K562 (cell line): Measurements from ENCODE around the gene FUT2. TPM values are rescaled to one million over a fixed set of nuclear protein-coding genes. Genes with fewer than 3 reads are reported as not detected.

Source experiments
- ATAC-seq: fragments of 200-7000 bp; cut with Tn5 transposase; 3 replicates; pipeline ENCODE4 v1.9.1; 2020; ENCODE audit warnings: moderate library complexity
- BruUV-seq: library from RNA; stranded (reverse); fragments of 400-500 nt; replicated peaks from 2 replicates; lab custom pipeline; 2021; lab: Mats Ljungman, UMichigan
- CTCF ChIA-PET: fragments of 300-600 bp; formaldehyde crosslinking; extraction: SDS; loops from one replicate; lab custom pipeline; 2021; ENCODE audit warnings: low intra/inter-chr PET ratio; lab: Yijun Ruan, JAX
- POLR2A ChIA-PET: fragments of 300-600, 350-650 bp; sonication (Branson Sonifier 250); formaldehyde crosslinking; extraction: SDS; loops from one replicate; lab custom pipeline; 2021; ENCODE audit warnings: antibody characterized with exemption, inconsistent platforms; lab: Yijun Ruan, JAX
- DNase-seq, 4 experiments: peaks; one replicate each; pipeline versions ENCODE4 v3.0.0 to v3.0.0-alpha.2; 2011 to 2018; ENCODE audit warnings: low spot score in 3 of 4, mixed read lengths in 3 of 4; ENCODE audit errors: extremely low read depth in 1 of 4
- FAIRE-seq: peaks from 2 replicates; lab custom pipeline; 2011; peaks lifted over from hg19 to GRCh38; lab: Jason Lieb, UNC
- H2AFZ ChIP-seq: 2 replicates; pipeline ENCODE4 v1.6.0; 2011; ENCODE audit warnings: low read depth, low read length, control low read depth, inconsistent platforms
- H3K27ac ChIP-seq: fragments of 200-600 bp; 3 replicates; pipeline ENCODE4 v1.8.0; 2011; ENCODE audit warnings: low read depth, mild to moderate bottlenecking, control low read depth, inconsistent platforms, low read length, moderate library complexity, mixed read lengths; ENCODE audit errors: extremely low read depth
- H3K27me3 ChIP-seq, 2 experiments: fragments of 300-600 bp in 1 of 2; 2 replicates in 1 of 2; 3 replicates in 1 of 2; pipeline versions ENCODE4 v1.6.0 to v1.8.0; 2011; ENCODE audit warnings: inconsistent platforms in 2 of 2, low read length in 2 of 2, mild to moderate bottlenecking in 1 of 2, mixed read lengths in 1 of 2, moderate library complexity in 1 of 2; ENCODE audit not compliant: control insufficient read depth in 2 of 2, insufficient read depth in 2 of 2
- H3K36me3 ChIP-seq: fragments of 300-600 bp; 3 replicates; pipeline ENCODE4 v1.8.0; 2011; ENCODE audit warnings: mild to moderate bottlenecking, low read length, inconsistent platforms; ENCODE audit not compliant: control insufficient read depth, insufficient read depth
- H3K4me1 ChIP-seq, 2 experiments: fragments of 200-600 bp in 1 of 2; replicated peaks in 1 of 2; 2 replicates in 1 of 2; 3 replicates in 1 of 2; pipeline versions ENCODE4 v1.5.1 to v1.8.0; 2011; ENCODE audit warnings: inconsistent platforms in 2 of 2, low read length in 2 of 2, mild to moderate bottlenecking in 1 of 2, mixed read lengths in 1 of 2, moderate library complexity in 1 of 2; ENCODE audit not compliant: control insufficient read depth in 2 of 2, insufficient read depth in 2 of 2
- H3K4me2 ChIP-seq: 2 replicates; pipeline ENCODE4 v1.6.1; 2011; ENCODE audit warnings: low read length, control low read depth, inconsistent platforms, mixed read lengths; ENCODE audit not compliant: insufficient read depth
- H3K4me3 ChIP-seq: fragments of 200-600 bp; sonication (generic), shearing (Covaris generic); 2 replicates; pipeline ENCODE4 v1.5.1; 2016; ENCODE audit warnings: control low read depth, inconsistent platforms
- H3K79me2 ChIP-seq: fragments of 200-600 bp; 3 replicates; pipeline ENCODE4 v1.8.0; 2011; ENCODE audit warnings: low read length, inconsistent platforms; ENCODE audit not compliant: control insufficient read depth, insufficient read depth
- H3K9ac ChIP-seq, 2 experiments: 2 replicates each; pipeline versions ENCODE4 v1.6.0 to v1.6.1; 2011; ENCODE audit warnings: low read depth in 2 of 2, low read length in 2 of 2, control low read depth in 1 of 2, inconsistent platforms in 1 of 2, mild to moderate bottlenecking in 1 of 2, mixed read lengths in 1 of 2; ENCODE audit not compliant: insufficient read depth in 1 of 2
- H3K9me1 ChIP-seq: one replicate; pipeline ENCODE4 v1.6.0; 2011; ENCODE audit warnings: inconsistent platforms, mild to moderate bottlenecking, low read length, moderate library complexity; ENCODE audit not compliant: control insufficient read depth, insufficient read depth
- H3K9me3 ChIP-seq: replicated peaks from 2 replicates; pipeline ENCODE4 v1.5.1; 2011; ENCODE audit warnings: low read depth, low read length, inconsistent platforms; ENCODE audit not compliant: control insufficient read depth, insufficient read depth
- H4K20me1 ChIP-seq: replicated peaks from 2 replicates; pipeline ENCODE4 v1.6.1; 2011; ENCODE audit warnings: low read length, inconsistent platforms, mixed read lengths; ENCODE audit not compliant: control insufficient read depth, insufficient read depth
- BCOR ChIP-seq: fragments of 450-650 bp; IDR thresholded peaks from 2 replicates; pipeline ENCODE4 v1.6.1; 2016
- CREB3L1 ChIP-seq: fragments of 450-650 bp; IDR thresholded peaks from 2 replicates; pipeline ENCODE4 v1.6.1; 2014; ENCODE audit warnings: low read depth, mild to moderate bottlenecking, moderate library complexity, borderline replicate concordance
- HCFC1 ChIP-seq: IDR thresholded peaks from 2 replicates; pipeline ENCODE4 v1.6.1; 2012; ENCODE audit warnings: low read depth, low read length, improper control_type of control experiment
- KAT8 ChIP-seq: fragments of 450-650 bp; IDR thresholded peaks from 2 replicates; pipeline ENCODE4 v1.6.1; 2016; ENCODE audit warnings: low read depth, mild to moderate bottlenecking
- POLR2G ChIP-seq: fragments of 200-400 bp; formaldehyde crosslinking; IDR thresholded peaks from 2 replicates; pipeline ENCODE4 v1.6.1; 2017; ENCODE audit warnings: low read depth, mild to moderate bottlenecking, antibody characterized with exemption, low read length, moderate library complexity
- SIX5 ChIP-seq, 2 experiments: IDR thresholded peaks; 2 replicates each; pipeline ENCODE4 v1.6.1; 2011; ENCODE audit warnings: low read length in 2 of 2, borderline replicate concordance in 1 of 2, low read depth in 1 of 2, mild to moderate bottlenecking in 1 of 2, moderate library complexity in 1 of 2; ENCODE audit not compliant: insufficient read depth in 1 of 2
- SMARCA5 ChIP-seq: fragments of 450-650 bp; IDR thresholded peaks from 2 replicates; pipeline ENCODE4 v1.6.1; 2016
- ZBTB33 ChIP-seq: sonication (generic); formaldehyde crosslinking; IDR thresholded peaks from 2 replicates; pipeline ENCODE4 v1.8.1; 2023; ENCODE audit warnings: mild to moderate bottlenecking, missing genetic modification reagents
- ZNF121 ChIP-seq: sonication (generic); formaldehyde crosslinking; conservative IDR thresholded peaks from 2 replicates; pipeline ENCODE4 v1.8.0; 2022; ENCODE audit warnings: missing genetic modification reagents
- ZNF143 ChIP-seq: sonication (generic); formaldehyde crosslinking; IDR thresholded peaks from 2 replicates; pipeline ENCODE4 v1.9.0; 2022; ENCODE audit warnings: mild to moderate bottlenecking, missing genetic modification reagents
- ZNF354B ChIP-seq: fragments of 250-450 bp; sonication (Bioruptor Pico); IDR thresholded peaks from 2 replicates; pipeline ENCODE4 v1.4.0; 2020
- WGBS: fragments of 100-300 bp; shearing (Covaris generic); methylation state at CpG from one replicate; pipeline ENCODE4 v1.1.6; 2016; ENCODE audit warnings: low coverage, mixed read lengths; ENCODE audit not compliant: insufficient coverage; ENCODE audit errors: missing lambda C conversion rate; 5-methylcytosine and 5-hydroxymethylcytosine counted together
- in situ Hi-C: fragments of 300-500 bp; cut with MboI; formaldehyde crosslinking; loops from 4 replicates; pipeline ENCODE4 v1.15.0; 2018; ENCODE audit warnings: inconsistent platforms, mixed read lengths
- intact Hi-C: fragments of 100-400 bp; cut with micrococcal nuclease; formaldehyde crosslinking; loops from 2 replicates; pipeline ENCODE4 v1.14.2; 2022
- polyA plus RNA-seq, 8 experiments: library from polyadenylated mRNA; depleted of rRNA in 4 of 8; stranded (reverse) in 5 of 8; unstranded in 3 of 8; fragments of >200 nt; fragmentation: Nextera tagmentation in 2 of 8; fragmentation: Illumina TruSeq in 1 of 8; extraction: Ambion mirVana in 2 of 8; extraction: Trizol in 1 of 8; gene quantifications; 2 replicates each; pipeline versions ENCODE4 v1.2.1 to v1.2.3, GENCODE V29; 2011 to 2014; ENCODE audit warnings: inconsistent platforms in 1 of 8, missing spikeins in 1 of 8
- total RNA-seq, 7 experiments: library from RNA; depleted of rRNA in 6 of 7; stranded (reverse); fragments of >200 nt in 6 of 7; fragmentation: Illumina TruSeq in 2 of 7; extraction: Trizol in 2 of 7; gene quantifications; 2 replicates each; pipeline versions ENCODE4 v1.2.1 to v1.2.3, GENCODE V29; 2011 to 2021; ENCODE audit warnings: low replicate concordance in 1 of 7

FUT2 gene
- total and polyA plus RNA-seq, 9 of the 15 experiments (the other 6 are each of a cell fraction or from before 2014, with no cell fraction given): 0.03 to 0.04 TPM; not detected in 7

GRCh38 chr19:48734625-48735024 is 38.9 kb downstream of the FUT2 start:
- H3K4me3 ChIP-seq: no peak overlapping the region

GRCh38 chr19:48735031-48735615 is 39.4 kb downstream of the FUT2 start:
- H3K9ac ChIP-seq: no peak overlapping the region
- ATAC-seq (no peak), FAIRE-seq (no peak), DNase-seq (no peak)
- ChIA-PET POLR2A (no interaction called here), CTCF (no interaction called here)
- no peak overlapping the region for H2AFZ ChIP-seq
- H3K4me3 ChIP-seq: no peak overlapping the region
- H3K27ac ChIP-seq: no peak overlapping the region
- H3K4me2 ChIP-seq: no peak overlapping the region
- H3K4me1 ChIP-seq: peaks cover 24 to 36% of the 10 kb centered on the region in 2 experiments
- H4K20me1 ChIP-seq: no peaks in the 10 kb centered on the region
- no peaks in the 10 kb centered on the region for H3K9me1 ChIP-seq
- no TSS peak for BruUV-seq
- 88% methylated on average over 19 of the region's 38 CpGs for WGBS
- intact Hi-C loops: loop anchor here (5.0 kb wide), 1 partner anchor 88 kb away; the partner anchor contains the start of gene CA11
- H3K27me3 ChIP-seq: no peaks in the 10 kb centered on the region
- no peaks in the 10 kb centered on the region for H3K9me3 ChIP-seq
- H3K79me2 ChIP-seq: peaks cover 4% of the 10 kb centered on the region; the same call in 1 of the 3 replicates
- no peaks in the 10 kb centered on the region for H3K36me3 ChIP-seq
- in situ Hi-C loops: no loop called here
- no peak for TF ChIP-seq POLR2G
- TF ChIP-seq ZBTB33: peak; percentile 74; the same call in 1 of the 2 replicates
- no peak for TF ChIP-seq KAT8
- TF ChIP-seq CREB3L1: no peak
- TF ChIP-seq ZNF143: peak; percentile 71
- peak; percentile 26 to 46; a peak in 2 of 4 replicates for TF ChIP-seq SIX5 (IDR thresholded peaks at IDR 0.05; ENCODE audit: borderline replicate concordance in 1 of 2, insufficient read depth in 1 of 2, low read depth in 1 of 2, low read length in 2 of 2)
- peak; percentile 73 for TF ChIP-seq HCFC1
- TF ChIP-seq ZNF354B: no peak

More at GRCh38 chr19:48734625-48735024, 38.9 kb downstream of the FUT2 start:
- TF ChIP-seq BCOR: peak; percentile 35; the same call in 1 of the 2 replicates
- TF ChIP-seq SMARCA5: no peak
- TF ChIP-seq ZNF121: peak; percentile 84
- POLR2A ChIA-PET: no interaction called here
- H3K9me3 ChIP-seq: no peaks in the 10 kb centered on the region
- FAIRE-seq: no peak
- no peak for ATAC-seq
- H3K4me1 ChIP-seq: peaks cover 19 to 31% of the 10 kb centered on the region in 2 experiments
- no peaks in the 10 kb centered on the region; the same call in 2 of the 3 replicates for H3K79me2 ChIP-seq
- intact Hi-C loops (loop anchor here (5.0 kb wide), 1 partner anchor 87 kb away; the partner anchor contains the start of gene CA11), in situ Hi-C loops (no loop called here)
- CTCF ChIA-PET: no interaction called here
- H3K27ac ChIP-seq: no peak overlapping the region
- no peak for DNase-seq
- H3K4me2 ChIP-seq: no peak overlapping the region
- WGBS: 95% methylated on average over 5 of the region's 9 CpGs
- no peak overlapping the region for H2AFZ ChIP-seq
- no peaks in the 10 kb centered on the region for H3K9me1 ChIP-seq
- no peaks in the 10 kb centered on the region for H3K27me3 ChIP-seq
- no peak overlapping the region for H3K9ac ChIP-seq
- BruUV-seq: no TSS peak
- H3K36me3 ChIP-seq: no peaks in the 10 kb centered on the region
- H4K20me1 ChIP-seq: no peaks in the 10 kb centered on the region
